ENCODE data around the gene OLFM1. TPM values are rescaled to one million over a fixed set of nuclear protein-coding genes. Genes with fewer than 3 reads are reported as not detected.

OLFM1 gene
- polyA plus RNA-seq, 1 experiment = 1.5 TPM

DNA sequence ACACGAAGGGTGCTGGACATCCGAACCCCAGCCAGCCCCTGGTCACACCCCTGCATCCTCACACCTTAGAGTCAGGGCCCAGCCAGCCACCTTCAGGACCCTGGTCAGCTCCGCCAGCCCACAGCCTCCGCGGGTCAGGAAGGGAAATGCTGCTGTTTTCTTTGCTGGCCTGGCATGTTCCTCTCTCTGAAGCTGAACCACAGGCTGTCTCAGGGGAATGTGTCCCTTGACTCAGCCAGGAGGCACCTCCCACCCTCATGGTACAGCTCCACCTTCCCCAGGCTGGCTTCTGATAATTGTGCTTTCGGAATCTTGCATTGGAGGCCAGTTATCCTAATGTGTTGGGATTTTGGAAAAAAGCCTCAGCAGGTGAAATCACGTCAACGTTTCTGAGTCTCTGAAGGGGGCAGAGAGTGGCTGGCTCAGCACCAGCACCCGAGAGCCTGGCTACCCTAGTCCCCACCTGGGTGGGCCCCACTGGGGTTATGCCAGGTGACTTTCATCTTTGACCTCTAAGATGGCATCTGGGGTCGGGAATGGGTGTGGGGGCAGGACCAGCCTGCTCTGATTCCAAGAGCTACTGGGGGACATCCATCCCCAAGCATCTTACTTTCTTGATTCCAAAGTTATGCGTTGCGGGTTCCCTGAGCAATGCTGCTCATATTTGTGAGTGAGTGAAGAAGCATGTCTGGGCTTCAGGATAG is 9.8 kb upstream of the OLFM1 start:
- CTCF ChIA-PET = interaction anchor here (0.5 kb wide), 1 partner anchor 629 kb away, joined by 3 read pairs; no protein-coding TSS in a partner anchor
- POLR2A ChIA-PET = no interaction called here
- H3K4me3 ChIP-seq (ENCODE audit: low read depth, low read length) = no peak overlapping the region
- DNase-seq (ENCODE audit: low read depth) = no peak
- peaks cover 3% of the 10 kb centered on the region for H3K27me3 ChIP-seq (ENCODE audit: control insufficient read depth, insufficient read depth, low read length)
- H3K36me3 ChIP-seq (ENCODE audit: control insufficient read depth, insufficient read depth, low read length) = no peaks in the 10 kb centered on the region
- TF ChIP-seq, protein P1, sequence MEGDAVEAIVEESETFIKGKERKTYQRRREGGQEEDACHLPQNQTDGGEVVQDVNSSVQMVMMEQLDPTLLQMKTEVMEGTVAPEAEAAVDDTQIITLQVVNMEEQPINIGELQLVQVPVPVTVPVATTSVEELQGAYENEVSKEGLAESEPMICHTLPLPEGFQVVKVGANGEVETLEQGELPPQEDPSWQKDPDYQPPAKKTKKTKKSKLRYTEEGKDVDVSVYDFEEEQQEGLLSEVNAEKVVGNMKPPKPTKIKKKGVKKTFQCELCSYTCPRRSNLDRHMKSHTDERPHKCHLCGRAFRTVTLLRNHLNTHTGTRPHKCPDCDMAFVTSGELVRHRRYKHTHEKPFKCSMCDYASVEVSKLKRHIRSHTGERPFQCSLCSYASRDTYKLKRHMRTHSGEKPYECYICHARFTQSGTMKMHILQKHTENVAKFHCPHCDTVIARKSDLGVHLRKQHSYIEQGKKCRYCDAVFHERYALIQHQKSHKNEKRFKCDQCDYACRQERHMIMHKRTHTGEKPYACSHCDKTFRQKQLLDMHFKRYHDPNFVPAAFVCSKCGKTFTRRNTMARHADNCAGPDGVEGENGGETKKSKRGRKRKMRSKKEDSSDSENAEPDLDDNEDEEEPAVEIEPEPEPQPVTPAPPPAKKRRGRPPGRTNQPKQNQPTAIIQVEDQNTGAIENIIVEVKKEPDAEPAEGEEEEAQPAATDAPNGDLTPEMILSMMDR (IDR thresholded peaks at IDR 0.05; ENCODE audit: insufficient read depth, low read depth, low read length) = no peak

DNA sequence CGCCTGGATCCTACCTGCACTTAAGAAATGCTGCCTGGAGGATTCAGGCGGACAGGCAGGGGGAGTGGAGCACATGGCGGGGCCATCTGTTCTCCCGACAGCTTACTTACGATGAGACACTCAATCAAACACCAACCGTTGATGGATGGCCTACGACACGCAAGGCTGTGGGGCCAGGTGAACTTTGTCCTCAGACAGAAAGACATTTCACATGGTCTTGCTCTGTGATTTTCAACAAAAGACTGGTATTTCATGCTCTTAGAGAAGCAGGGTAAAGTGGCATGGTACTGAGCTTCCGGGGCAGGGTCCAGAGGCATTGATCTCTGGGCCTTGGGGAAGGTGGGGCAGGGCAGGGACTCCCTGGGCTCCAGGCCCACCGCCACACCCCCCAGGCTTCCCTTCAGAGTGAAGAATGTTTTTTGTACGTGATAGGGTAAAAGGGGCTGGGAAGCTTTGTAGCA is 9.1 kb upstream of the OLFM1 start:
- TF ChIP-seq, protein P1 (IDR thresholded peaks at IDR 0.05; ENCODE audit: insufficient read depth, low read depth, low read length) = no peak
- CTCF ChIA-PET = no interaction called here
- Histone ChIP-seq H3K4me3 (ENCODE audit: low read depth, low read length) (no peak overlapping the region), H3K36me3 (ENCODE audit: control insufficient read depth, insufficient read depth, low read length) (no peaks in the 10 kb centered on the region), H3K27me3 (ENCODE audit: control insufficient read depth, insufficient read depth, low read length) (peaks cover 3% of the 10 kb centered on the region)
- no peak for DNase-seq (ENCODE audit: low read depth)
- POLR2A ChIA-PET = no interaction called here

DNA sequence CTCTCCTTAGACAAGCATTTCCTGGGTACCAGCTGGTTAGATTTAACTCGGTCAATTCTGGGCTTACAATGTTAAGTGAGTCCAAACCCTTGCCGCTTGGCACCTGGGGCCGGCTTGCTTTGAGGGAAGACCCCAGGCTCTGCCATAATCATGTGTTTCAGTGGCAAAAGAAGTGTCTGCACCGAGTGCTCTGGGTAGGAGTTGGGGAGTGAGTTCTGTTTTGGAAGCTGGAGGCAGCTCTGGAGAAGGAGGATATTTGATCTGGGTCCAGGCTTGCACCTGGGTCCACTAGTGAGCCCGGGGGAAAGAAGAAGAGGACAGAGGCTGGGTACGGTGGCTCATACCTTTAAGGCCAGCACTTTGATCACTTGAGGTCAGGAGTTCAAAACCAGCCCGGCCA is 8.4 kb upstream of the OLFM1 start:
- no peak overlapping the region for H3K4me3 ChIP-seq (ENCODE audit: low read depth, low read length)
- H3K36me3 ChIP-seq (ENCODE audit: control insufficient read depth, insufficient read depth, low read length) = no peaks in the 10 kb centered on the region
- no peak for DNase-seq (ENCODE audit: low read depth)
- peaks cover 3% of the 10 kb centered on the region for H3K27me3 ChIP-seq (ENCODE audit: control insufficient read depth, insufficient read depth, low read length)
- ChIA-PET CTCF (no interaction called here), POLR2A (no interaction called here)
- TF ChIP-seq, protein P1 (IDR thresholded peaks at IDR 0.05; ENCODE audit: insufficient read depth, low read depth, low read length) = no peak

DNA sequence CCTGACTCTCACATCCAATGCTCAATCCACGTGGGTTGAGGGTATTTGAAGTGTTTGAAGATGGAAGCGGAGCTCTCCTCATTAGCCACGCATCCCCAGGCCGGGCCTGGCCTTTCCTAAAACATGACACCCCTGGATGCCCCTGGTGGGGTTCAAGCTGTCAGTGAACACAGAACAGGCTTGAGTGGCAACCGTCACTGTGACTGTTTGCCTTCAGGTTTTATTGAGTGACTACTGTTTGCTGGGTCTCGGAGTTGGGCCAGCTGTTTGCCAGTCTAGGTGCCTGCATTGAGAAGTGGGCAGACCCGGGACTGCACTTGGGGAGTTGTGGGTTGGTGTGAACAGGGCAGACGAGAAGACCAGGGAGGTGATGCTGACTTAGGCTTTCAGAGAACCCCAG is 7.8 kb upstream of the OLFM1 start:
- Histone ChIP-seq H3K36me3 (ENCODE audit: control insufficient read depth, insufficient read depth, low read length) (no peaks in the 10 kb centered on the region), H3K27me3 (ENCODE audit: control insufficient read depth, insufficient read depth, low read length) (peaks cover 3% of the 10 kb centered on the region), H3K4me3 (ENCODE audit: low read depth, low read length) (no peak overlapping the region)
- POLR2A ChIA-PET = no interaction called here
- no peak for DNase-seq (ENCODE audit: low read depth)
- CTCF ChIA-PET = no interaction called here
- TF ChIP-seq, protein P1 (IDR thresholded peaks at IDR 0.05; ENCODE audit: insufficient read depth, low read depth, low read length) = no peak

DNA sequence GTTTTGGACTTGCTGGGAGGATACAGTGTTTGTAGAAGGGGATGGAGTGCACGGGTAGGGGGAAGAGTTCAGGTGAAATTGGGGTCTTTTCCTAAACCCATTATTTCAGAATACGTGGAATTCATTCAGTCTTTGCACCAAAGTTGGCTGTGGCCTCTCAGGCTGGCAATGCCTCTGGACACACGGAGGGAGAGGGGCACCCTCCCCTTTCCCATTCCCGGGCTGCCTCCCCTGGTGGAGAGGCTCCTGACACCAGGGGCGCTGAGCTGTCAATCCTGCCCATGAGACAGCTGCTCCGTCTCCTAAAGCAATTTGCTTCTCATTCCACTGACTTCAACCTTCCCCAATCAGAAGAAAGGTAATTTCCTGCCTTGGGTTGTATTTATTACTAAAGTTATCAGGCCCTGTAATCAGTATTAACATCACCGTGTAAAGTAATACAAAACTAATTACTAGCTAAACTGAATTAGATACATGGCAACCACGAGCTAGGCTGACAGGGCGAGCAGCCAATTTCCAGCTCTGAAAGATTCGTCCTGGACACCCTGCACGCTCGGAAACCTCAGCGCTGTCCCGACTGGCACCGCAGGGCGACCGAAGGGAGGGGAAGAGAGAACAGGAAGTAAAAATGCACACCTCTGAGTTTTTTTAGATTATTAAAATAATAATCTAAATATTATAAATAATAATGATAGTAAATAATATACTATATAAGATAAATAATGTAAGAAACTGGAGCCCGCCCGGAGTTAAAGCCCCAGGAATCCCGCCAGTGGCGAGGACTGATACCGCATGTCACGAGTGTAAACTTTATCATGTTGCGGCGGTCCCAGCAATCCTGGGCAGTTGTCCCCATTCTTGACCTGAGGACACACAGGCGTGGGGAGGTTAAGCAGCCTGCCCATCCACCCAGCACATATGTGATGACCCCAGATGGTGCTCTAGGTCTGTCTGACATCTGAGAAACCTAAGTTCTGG is 6.9 kb upstream of the OLFM1 start:
- DNase-seq (ENCODE audit: low read depth) = no peak
- H3K36me3 ChIP-seq (ENCODE audit: control insufficient read depth, insufficient read depth, low read length) = no peaks in the 10 kb centered on the region
- CTCF ChIA-PET = no interaction called here
- TF ChIP-seq, protein P1 (IDR thresholded peaks at IDR 0.05; ENCODE audit: insufficient read depth, low read depth, low read length) = no peak
- peaks cover 3% of the 10 kb centered on the region for H3K27me3 ChIP-seq (ENCODE audit: control insufficient read depth, insufficient read depth, low read length)
- POLR2A ChIA-PET = no interaction called here
- H3K4me3 ChIP-seq (ENCODE audit: low read depth, low read length) = no peak overlapping the region
